Dedifferentiated amniotic fluid mesenchymal stem cell (primary cell): ENCODE results near the gene GPLD1.
"Not testable (repeated sequence)": the region's sequence is repeated elsewhere in the genome, so short reads cannot be mapped to it uniquely, and the experiment has no call there.

Source experiments
- DNase-seq: peaks from one replicate; pipeline ENCODE4 v3.0.0-alpha.2; 2016; ENCODE audit errors: extremely low spot score

GPLD1 gene

DNA sequence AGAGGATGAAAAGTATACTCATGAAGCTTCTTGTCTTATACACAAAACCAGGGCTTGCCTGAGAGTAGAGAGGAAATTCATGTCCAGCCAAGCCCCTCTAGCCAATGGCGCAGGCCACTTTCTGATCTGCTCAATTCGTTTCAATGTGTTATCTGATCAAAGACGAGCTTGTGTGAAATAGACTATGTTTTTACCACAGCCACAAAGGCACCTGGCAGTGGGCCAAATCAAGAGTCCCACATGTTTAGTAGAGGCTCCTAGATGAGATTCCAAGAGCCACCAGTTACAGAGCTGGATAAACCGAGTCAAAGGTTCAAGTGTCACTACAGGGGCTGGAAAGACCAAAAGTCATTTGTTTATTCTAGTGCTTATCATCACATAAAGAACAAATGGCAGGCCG lies 34.9 kb downstream of the GPLD1 start:
- no peak for DNase-seq

DNA sequence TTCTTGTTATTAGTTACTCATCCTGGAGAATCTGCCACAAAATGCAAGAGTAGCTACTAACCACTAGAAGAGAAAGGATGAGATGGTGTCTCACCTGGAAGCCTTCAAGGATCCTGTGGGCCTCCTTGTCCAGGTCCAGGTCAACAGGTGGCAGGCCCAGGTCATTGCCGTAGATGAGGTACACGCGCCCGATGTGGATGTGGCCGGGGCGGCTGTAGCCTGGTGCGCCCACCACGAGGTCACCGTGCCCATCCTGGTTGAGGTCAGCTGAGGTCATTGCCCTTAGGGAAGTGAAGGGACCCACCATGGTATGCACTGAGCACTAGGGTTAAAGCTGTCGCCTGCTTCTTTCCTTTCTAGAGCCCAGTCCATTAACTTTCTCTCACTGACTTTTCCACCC lies 35.5 kb downstream of the GPLD1 start:
- DNase-seq = no peak

DNA sequence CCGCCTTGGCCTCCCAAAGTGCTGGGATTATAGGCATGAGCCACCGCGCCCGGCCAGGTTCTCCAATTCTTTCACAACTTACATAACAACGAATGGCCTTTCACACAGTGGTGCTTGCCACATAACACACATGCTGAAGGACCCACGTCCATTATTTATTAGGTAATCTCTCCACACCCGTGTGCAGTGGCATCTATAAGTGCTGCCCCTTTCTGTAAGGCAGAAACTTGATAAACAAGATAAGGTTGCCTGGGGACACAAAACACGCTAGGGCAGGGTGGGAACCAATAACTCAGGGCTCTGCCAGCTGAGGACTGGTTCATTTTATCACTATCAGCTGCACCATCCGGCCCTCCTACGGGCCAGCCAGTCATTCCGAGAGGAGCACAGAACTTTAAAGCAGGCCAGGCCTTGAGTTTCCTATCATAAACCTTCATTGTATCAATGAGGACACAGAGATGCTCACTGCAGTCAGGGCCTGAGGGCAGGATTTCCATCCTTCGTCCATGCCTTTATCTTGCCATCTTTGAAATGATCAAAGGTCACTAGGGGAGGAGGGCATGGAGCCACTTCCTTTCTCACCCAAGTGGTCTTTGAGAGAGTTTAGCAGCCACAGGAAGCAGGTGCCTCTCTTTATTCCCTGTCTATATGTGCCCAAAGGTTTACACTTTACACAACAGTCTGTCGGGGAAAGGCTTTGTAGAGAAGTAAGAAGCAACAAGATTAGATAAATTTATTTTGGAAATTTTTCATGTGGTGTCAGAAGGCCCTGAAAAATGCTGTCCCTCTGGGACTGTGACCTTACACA lies 37.6 kb downstream of the GPLD1 start:
- DNase-seq = no peak

DNA sequence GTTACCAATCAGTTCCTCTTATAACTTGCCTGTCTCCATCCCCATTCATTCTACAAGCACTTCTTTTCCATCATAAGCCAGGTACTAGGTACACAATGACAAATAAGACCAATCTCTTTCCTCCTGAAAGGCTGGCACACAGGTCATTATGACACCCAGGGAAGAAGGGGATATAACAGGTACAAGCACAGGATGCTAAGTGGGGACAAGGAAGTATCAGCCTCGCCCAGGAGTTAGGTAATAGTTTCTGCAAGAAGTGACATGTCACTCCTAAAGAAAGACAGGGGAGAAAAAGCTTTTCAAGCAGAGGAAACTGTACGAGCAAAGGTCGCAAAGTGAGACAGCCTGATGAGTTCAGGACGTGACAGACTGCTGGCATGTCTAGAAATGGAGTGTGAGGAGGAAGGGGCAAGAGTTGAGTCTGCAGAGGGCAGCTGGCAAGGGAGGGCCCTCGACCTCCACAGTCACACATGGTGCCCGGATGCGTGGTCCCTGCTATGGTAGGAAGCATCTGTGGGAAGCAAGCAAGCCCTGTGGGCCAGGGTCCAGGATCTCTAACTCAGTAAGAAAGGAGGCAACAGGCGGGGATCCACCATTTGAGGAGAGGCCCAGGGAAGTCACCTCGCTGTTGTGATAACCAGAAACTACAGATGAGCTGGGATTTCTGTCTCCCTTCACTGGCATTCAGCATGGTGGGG lies 40.4 kb downstream of the GPLD1 start:
- DNase-seq = no peak

DNA sequence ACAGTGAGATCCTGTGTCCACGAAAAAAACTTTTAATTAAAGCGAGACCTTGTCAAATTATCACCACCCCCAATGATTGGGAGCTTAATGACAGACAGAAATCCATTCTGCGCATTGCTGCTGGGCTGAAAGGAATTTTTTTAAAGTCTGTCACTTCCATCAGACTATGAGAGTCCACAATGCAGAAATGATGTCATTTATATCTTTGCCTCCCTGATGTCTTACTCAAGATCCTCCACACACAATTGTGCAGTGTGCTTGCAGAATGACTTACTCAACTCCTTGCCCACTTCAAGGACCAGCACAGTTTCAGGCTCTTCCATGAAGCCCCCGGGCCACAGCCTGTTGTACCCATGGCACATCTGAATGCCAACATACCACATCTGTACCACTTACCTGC lies 41.0 kb downstream of the GPLD1 start:
- no peak for DNase-seq

DNA sequence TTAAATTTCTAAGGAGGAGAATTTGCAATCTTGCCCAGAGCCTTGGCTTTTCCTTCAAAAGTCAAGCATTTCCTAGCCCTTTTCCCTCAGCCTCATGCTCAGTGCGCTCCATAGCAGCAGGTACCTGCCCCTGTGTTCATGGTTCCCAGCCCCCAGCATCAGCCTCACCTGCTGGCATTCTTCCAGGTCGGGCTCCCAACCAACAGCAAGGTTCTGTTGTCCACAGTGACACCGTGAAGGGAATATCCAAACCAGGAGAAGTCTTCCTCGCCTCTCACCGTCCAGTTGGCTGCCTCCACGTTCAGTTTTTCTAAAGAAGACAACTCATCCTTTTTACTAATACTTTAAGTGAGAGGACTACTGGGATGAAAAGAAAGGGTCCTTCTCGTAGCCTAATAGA lies 42.7 kb downstream of the GPLD1 start:
- DNase-seq = no peak

DNA sequence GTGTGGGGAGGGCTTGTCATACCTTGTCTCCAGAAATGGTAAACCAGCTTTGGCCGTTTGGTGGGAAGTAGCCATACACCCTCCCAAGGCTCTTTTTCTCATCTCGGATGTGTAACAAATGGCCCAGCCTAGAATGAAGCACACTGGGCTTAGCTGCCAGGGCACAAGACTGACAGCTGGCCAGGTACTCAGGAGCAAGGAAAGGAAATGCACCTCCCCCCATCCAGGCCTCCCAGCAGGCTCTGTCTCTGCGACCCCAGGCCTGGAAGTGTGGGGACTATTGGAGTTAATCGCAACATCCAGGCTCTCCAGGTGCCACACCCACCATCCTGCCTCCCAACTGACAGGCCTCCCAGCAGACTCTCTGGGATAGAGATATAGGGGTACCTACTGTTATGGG lies 43.7 kb downstream of the GPLD1 start:
- DNase-seq = no peak

DNA sequence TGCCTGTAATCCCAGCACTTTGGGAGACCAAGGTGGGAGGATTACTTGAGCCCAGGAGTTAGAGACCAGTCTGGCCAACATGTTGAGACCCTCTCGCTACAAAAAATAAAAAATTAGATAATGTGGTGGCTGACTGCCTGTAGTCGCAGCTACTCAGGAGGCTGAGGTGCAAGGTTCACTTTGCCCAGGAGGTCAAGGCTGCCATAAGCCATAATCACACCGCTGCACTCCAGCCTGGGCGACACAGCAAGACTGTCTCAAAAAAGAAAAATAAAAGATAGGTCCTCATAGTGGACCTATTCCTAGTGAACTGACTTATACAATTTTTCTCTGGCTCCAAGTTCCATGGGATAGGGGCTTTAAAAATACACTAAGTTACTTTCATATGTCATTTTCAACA lies 44.8 kb downstream of the GPLD1 start:
- no peak for DNase-seq

DNA sequence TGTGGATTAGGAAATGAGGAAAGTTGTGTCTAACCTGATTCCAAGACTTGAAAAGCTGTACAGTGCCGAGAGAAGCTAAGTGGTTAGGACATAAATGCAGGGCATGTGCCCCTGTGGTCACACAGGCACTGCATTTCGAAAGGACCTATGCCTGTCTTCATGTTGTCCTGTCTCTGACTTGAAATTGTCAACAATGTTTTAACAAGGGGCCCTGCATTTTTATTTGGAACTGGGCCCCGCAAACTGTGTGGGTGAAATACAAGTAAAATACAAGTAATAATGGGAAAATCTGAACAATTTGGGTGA lies 47.8 kb downstream of the GPLD1 start:
- DNase-seq = no peak

DNA sequence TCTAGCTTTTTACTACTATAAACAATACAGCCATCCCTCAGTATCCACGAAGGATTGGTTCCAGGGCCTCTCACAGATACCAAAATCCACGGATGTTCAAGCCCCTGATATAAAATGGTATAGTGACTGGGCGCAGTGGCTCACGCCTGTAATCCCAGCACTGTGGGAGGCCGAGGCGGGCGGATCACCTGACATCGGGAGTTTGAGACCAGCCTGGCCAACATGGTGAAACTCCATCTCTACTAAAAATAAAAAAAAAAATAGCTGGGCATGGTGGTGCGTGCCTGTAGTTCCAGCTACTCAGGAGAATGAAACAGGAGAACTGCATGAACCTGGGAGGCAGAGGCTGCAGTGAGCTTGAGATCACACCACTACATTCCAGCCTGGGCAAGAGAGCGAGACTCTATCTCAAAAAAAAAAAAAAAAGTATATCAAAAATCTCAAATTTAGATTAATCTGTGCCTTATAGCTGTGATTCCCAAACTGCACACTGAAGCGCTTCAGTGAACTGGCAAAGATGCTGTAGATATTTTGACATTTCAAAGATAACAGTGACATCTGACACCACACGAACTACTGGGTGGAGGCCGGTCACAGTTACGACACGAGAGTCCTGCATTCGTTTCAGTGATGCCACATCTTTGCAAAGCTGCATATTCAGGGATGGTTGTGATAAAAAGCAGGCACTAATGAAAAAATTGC lies 48.3 kb downstream of the GPLD1 start:
- no peak for DNase-seq

DNA sequence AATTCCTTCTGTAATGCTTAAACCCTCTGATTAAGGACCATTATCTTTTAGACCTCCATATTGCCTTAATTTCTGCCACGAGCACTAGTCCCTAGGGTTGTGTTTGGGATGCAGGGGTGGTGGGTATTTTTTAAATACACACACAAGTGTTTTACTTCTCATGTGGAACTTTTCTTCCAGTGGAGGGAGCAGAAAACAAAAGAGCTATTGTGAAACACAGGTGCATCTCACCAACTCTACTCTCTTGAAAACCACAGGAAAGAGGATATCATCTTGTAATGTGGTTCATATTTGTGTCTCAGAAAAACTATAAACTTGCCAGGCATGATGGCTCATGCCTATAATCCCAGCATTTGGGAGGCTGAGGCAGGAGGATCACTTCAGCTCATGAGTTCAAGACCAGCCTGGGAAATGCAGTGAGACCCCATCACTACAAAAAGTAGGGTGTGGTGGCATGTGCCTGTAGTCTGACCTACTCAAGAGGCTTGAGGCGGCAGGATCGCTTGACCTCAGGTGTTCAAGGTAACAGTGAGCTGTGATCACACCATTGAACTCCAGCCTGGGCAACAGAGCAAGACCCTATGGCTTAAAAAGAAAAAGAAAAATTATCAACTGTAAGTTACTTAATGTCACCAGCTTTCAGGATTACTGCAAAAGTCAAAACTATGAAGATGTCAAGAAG lies 49.4 kb downstream of the GPLD1 start:
- no peak for DNase-seq

DNA sequence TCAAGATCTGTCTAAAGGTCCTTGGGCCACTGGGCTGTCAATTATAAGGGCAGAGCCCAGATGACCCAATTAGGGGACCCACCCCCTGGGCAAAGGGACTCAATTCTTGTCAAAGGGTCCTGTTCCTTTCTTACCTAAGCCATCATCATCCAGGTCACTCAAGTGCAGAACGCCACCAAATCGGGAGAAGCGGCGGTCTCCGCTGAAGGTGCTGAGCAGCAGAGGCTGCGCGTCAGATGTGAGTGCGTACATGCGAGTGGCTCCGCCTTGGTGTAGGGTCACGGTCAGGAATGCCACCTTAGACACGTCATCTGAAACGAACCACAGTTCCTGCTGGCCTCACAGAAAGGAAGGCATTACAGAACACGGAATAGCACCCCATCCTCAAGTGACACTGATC lies 52.4 kb downstream of the GPLD1 start:
- no peak for DNase-seq

DNA sequence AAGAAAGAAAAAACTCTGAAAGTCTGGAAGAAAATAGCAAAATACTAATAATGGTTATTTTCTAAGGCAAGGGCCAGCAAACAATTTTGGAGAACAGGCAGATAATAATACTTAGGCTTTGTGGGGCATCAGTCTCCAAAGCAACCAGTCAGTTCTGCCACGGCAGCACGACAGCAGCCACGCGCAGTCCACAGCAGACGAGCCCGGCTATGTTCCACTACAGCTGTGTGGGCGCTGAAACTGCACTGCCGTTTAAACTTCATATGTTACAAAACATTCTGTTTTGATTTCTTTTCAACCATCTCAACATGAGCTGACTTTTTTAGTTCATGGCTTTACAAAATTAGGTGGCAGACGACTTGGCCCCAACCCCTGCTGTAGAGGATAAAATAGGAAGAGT lies 56.8 kb downstream of the GPLD1 start:
- no peak for DNase-seq

DNA sequence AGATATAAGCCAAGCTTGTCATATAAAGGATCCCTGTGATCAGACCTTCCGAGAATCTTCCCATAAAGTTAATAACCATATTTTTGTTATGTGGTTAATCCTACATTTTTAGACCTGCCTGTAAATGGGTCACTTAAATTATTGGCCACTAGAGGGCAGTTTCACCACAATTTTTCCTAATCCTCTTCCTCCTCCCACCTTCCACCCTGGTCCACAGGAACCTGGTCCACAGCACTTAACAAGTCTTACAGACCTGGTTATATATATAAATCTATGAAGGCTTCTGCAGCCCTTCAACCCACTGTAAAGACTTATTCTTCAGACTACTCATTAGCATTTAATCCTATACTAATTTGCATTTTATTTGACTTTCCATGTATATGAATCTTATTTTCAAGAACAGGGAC lies 58.3 kb downstream of the GPLD1 start:
- peak; percentile 32 for DNase-seq

DNA sequence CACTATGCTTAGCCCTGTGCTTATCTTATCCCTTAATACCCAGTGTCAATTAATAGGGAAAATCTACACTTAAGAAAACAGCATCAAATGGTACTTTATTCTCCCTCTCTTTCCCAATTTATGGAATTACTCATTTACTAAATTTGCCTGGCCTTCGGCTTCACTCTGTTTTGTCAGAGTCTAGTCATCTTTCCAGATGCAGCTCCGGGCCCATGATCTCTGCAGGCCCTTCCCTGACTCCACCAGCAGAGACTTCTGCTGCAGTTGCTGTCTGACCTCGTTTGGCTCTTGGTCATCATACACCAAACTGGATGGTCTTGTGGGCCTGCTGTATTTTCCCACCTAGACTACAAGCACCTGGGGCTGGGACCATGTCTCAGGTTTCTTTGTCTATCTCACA lies 59.3 kb downstream of the GPLD1 start:
- no peak for DNase-seq

DNA sequence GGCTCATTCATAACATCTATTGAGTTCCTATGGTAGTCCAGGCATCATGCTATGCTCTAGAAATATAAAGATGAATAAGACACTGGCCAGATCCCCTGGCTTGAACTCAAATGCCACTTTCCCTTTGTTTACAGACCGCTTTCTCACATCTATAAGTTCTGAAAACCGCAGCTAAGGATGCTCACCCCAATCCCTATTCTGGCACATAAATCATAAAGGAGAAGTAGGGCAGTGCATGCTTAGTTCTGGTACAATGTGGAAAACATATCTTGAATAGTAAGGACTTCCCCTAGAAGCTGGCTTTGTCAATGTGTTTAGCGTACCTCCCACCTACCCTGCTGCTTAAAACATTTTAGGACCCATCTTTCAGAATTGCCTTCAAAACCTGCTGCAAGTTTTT lies 60.2 kb downstream of the GPLD1 start:
- no peak for DNase-seq

DNA sequence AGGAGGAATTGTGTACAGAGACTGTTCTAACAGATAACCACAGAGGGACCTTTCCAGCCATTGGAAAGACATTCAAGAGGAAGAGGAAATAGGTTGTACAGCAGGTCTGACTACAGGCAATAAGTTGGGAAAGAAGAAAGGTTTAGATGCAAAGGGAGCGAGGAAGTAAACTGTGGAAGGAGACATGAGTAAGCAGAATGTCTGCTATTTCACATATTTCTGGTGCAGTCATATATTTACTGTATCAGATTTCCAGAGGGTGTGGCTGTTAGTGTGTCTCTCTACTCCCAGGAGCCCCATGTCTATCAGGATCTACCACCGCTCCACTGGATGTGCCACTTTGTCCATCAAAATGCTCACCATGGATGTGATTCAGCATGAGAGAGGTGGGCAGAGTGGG lies 60.8 kb downstream of the GPLD1 start:
- peak; percentile 46 for DNase-seq

DNA sequence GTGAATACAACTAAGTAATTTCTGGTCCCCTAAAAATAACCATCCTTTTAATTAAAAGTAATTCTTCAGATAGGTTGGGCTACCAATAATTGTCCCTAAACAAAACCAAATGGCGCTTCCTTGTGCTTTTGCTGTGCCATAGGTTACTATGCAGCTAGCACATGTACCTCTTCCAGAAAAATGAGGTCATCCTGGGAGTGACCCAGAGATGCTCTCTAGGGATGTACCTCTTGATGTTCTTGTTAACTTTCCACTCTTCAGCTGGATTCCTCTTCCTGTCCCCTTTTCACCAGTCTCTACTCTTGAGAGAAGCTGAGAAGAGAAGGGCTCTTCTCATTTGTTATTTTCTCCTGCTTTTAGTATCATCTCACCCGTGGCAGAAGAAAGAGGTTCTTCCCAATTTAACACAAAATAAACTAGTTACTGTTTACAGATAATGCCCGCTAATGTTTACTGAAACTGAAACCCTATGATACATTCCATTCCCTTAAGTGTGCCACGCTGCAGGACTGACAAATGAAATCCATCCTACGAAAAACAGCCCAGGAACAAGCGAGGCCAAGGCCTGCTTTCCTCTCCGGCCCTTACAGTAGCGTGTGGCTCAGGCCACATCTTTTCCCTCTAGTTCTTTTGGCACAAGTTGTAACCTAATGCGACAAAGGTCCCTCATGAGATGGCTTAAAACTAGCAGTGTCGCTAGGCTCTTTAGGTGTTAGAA lies 62.5 kb downstream of the GPLD1 start:
- no peak for DNase-seq

DNA sequence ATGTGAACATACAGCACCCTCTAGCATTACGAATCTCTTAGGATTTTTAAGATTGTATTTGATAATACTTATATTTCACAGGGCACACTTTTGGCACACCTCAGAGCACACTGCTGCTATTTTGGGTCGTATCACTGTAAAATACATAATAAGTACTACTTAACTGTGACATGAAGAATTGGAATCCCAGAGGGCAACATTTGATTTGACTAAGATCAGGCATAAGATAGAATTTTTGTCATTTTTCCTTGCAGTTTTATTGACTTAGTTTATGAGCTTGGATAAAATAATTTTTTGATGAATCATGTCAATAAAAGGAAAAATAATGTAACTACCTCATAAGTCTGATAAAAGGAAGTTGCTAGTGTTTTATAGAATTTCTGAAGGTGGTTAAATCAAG lies 64.3 kb downstream of the GPLD1 start:
- no peak for DNase-seq

DNA sequence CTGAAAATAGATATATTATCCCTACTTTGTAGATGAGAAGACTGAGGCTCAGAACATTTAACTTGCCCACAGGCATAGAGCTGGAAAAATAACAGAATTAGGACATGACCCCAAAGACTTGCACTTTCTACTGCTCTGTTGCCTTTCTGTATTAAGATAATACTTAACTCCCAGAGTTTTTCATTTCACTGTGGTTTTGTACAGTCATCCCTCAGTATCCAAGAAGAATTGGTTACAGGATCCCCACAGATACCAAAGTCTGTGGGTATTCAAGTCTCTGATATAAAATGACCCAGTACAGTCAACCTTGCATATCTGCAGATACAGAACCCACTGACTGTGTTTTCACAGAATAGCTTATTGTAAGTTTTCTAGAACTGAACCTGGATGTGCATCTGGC lies 69.9 kb downstream of the GPLD1 start:
- DNase-seq = no peak

DNA sequence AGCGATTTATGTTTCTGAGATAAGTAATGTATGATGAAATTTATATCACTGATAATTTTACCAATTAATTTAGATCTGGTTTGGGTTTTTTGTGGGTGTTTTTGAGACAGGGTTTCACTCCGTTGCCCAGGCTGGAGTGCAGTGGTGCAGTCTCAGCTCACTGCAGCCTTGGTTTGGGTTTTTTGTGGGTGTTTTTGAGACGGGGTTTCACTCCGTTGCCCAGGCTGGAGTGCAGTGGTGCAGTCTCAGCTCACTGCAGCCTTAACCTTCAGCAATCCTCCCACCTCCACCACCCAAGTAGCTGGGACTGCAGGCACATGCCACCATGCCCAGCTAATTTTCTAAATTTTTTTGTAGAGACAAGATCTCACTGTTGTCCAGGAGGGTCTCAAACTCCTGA lies 73.6 kb downstream of the GPLD1 start:
- no peak for DNase-seq

DNA sequence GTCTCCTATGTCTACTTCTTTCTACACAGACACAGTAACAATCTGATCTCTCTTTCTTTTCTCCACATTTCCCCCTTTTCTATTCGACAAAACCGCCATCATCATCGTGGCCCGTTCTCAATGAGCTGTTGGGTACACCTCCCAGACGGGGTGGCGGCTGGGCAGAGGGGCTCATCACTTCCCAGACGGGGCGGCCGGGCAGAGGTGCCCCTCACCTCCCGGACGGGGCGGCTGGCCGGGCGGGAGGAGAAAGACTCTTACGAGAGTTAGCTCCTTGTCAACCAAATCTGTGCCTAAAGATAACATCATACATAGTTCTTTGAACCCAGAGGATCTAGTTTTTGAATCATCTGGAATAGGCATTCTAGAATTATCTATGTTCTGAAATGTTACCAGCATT lies 74.8 kb downstream of the GPLD1 start:
- DNase-seq = not testable (repeated sequence)
